ENCODE measurements around the gene IRAK1. TPM values are rescaled to one million over a fixed set of nuclear protein-coding genes. Genes with fewer than 3 reads are reported as not detected.

IRAK1 gene
- total and polyA plus RNA-seq, 2 of the 13 experiments (the other 11 are each of a cell fraction or from before 2014, with no cell fraction given) = 57.7 to 77.3 TPM

DNA sequence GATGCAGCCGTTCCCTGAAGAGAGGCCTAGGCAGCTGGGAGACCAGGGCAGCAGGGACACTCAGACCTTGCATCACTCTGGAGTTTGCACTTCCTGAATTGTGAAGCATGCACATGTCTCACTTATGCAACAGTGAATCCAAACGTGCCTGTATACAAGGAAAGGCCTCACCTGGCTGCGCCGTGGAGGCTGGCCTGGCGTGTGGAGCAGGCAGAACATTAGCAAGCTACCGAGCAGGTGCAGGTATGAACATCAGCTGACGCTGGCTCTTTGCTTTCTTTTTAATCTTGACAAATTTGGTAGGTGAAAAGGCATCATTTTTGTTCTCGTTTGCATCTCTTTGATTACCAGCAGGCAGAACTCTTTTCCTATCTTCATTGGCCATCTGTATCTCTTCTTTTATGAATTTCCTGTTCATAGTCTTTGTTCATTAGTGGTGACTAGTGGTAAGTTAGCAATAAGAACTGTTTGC is 37.1 kb upstream of the IRAK1 start:
- ATAC-seq (peak; percentile 96), DNase-seq (ENCODE audit: low spot score) (peak; percentile 86), FAIRE-seq (peak; percentile 99)
- no peaks in the 10 kb centered on the region for H3K27me3 ChIP-seq (ENCODE audit: control insufficient read depth in 1 of 2, insufficient read depth in 2 of 2, low read length in 2 of 2)
- H3K36me3 ChIP-seq (replicated peaks in 1 of 2; ENCODE audit: control insufficient read depth in 1 of 2, insufficient read depth in 2 of 2, low read length in 2 of 2) = peaks cover 0 to 17% of the 10 kb centered on the region in 2 experiments; a peak in 3 of 5 replicates
- no peaks in the 10 kb centered on the region for H3K9me3 ChIP-seq (ENCODE audit: low read length)
- peaks cover 37% of the 10 kb centered on the region for H3K4me1 ChIP-seq (ENCODE audit: insufficient read depth, low read length)
- peak overlapping the region; percentile 25; the same call in 1 of the 2 replicates for H3K9ac ChIP-seq (ENCODE audit: insufficient read depth, low read depth, low read length)
- H2AFZ ChIP-seq (ENCODE audit: low read length) = no peak overlapping the region
- peaks cover 32% of the 10 kb centered on the region for H3K79me2 ChIP-seq (ENCODE audit: insufficient read depth, low read length)
- in situ Hi-C loops (cut with HindIII; ENCODE audit: extremely low pct_ligation_motif_present, low pct_unique_long_range_greater_than_20kb) = no loop called here
- peak overlapping the region; percentile 20 for H3K4me2 ChIP-seq (ENCODE audit: low read depth, low read length)
- ChIA-PET POLR2A (interaction anchor here (1.2 kb wide), 2 partner anchors 15 to 44 kb away, joined by 4 to 5 read pairs; no protein-coding TSS in a partner anchor), CTCF (ENCODE audit: low intra/inter-chr PET ratio, low total read pairs) (no interaction called here)
- WGBS (ENCODE audit: low lambda C conversion rate) = 7% methylated on average over 3 of the region's 8 CpGs
- H4K20me1 ChIP-seq (ENCODE audit: insufficient read depth, low read length) = no peaks in the 10 kb centered on the region
- H3K4me3 ChIP-seq (replicated peaks in 1 of 3; ENCODE audit: insufficient read depth in 1 of 3, low read depth in 2 of 3, low read length in 3 of 3) = no peak overlapping the region
- BruUV-seq (replicated peaks) = no TSS peak
- H3K27ac ChIP-seq (ENCODE audit: extremely low read length, insufficient read depth, low read length) = peak overlapping the region; percentile 71
- intact Hi-C loops (cut with micrococcal nuclease; ENCODE audit: unreplicated experiment) = loop anchor here (2.0 kb wide), 1 partner anchor 36 kb away; no protein-coding TSS in a partner anchor
- TF ChIP-seq, protein P1, sequence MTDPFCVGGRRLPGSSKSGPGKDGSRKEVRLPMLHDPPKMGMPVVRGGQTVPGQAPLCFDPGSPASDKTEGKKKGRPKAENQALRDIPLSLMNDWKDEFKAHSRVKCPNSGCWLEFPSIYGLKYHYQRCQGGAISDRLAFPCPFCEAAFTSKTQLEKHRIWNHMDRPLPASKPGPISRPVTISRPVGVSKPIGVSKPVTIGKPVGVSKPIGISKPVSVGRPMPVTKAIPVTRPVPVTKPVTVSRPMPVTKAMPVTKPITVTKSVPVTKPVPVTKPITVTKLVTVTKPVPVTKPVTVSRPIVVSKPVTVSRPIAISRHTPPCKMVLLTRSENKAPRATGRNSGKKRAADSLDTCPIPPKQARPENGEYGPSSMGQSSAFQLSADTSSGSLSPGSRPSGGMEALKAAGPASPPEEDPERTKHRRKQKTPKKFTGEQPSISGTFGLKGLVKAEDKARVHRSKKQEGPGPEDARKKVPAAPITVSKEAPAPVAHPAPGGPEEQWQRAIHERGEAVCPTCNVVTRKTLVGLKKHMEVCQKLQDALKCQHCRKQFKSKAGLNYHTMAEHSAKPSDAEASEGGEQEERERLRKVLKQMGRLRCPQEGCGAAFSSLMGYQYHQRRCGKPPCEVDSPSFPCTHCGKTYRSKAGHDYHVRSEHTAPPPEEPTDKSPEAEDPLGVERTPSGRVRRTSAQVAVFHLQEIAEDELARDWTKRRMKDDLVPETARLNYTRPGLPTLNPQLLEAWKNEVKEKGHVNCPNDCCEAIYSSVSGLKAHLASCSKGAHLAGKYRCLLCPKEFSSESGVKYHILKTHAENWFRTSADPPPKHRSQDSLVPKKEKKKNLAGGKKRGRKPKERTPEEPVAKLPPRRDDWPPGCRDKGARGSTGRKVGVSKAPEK (CRISPR knock-in tag; IDR thresholded peaks at IDR 0.05; ENCODE audit: borderline replicate concordance) = 0 out of 2 replicates have a peak, but pooled peaks have one; percentile 35
- TF ChIP-seq ZNF264 (CRISPR knock-in tag; IDR thresholded peaks at IDR 0.05) = peak; percentile 82
- TF ChIP-seq HDAC2 (CRISPR knock-in tag; IDR thresholded peaks at IDR 0.05) = peak; percentile 91
- TF ChIP-seq EEA1 (CRISPR knock-in tag; IDR thresholded peaks at IDR 0.05; ENCODE audit: borderline replicate concordance) = no peak
- TF ChIP-seq ZFP82 (CRISPR knock-in tag; IDR thresholded peaks at IDR 0.05; ENCODE audit: borderline replicate concordance) = no peak
- TF ChIP-seq ZNF878 (CRISPR knock-in tag; IDR thresholded peaks at IDR 0.05) = 0 out of 2 replicates have a peak, but pooled peaks have one; percentile 47
- TF ChIP-seq ETV6 (CRISPR knock-in tag; conservative IDR thresholded peaks at IDR 0.05) = no peak
- TF ChIP-seq, protein P2, sequence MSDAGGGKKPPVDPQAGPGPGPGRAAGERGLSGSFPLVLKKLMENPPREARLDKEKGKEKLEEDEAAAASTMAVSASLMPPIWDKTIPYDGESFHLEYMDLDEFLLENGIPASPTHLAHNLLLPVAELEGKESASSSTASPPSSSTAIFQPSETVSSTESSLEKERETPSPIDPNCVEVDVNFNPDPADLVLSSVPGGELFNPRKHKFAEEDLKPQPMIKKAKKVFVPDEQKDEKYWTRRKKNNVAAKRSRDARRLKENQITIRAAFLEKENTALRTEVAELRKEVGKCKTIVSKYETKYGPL (CRISPR knock-in tag; IDR thresholded peaks at IDR 0.05) = peak; percentile 99
- TF ChIP-seq NFE2L1 (CRISPR knock-in tag; IDR thresholded peaks at IDR 0.05; ENCODE audit: borderline replicate concordance) = no peak
- no peak for TF ChIP-seq CHD2 (IDR thresholded peaks at IDR 0.05; ENCODE audit: low read depth, low read length)
- TF ChIP-seq NONO (IDR thresholded peaks at IDR 0.05) = no peak
- peak; percentile 82 for TF ChIP-seq NONO (CRISPR knock-in tag; conservative IDR thresholded peaks at IDR 0.05)
- TF ChIP-seq, protein P3, sequence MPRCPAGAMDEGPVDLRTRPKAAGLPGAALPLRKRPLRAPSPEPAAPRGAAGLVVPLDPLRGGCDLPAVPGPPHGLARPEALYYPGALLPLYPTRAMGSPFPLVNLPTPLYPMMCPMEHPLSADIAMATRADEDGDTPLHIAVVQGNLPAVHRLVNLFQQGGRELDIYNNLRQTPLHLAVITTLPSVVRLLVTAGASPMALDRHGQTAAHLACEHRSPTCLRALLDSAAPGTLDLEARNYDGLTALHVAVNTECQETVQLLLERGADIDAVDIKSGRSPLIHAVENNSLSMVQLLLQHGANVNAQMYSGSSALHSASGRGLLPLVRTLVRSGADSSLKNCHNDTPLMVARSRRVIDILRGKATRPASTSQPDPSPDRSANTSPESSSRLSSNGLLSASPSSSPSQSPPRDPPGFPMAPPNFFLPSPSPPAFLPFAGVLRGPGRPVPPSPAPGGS (CRISPR knock-in tag; IDR thresholded peaks at IDR 0.05) = no peak
- peak; percentile 88 for TF ChIP-seq ZNF331 (CRISPR knock-in tag; IDR thresholded peaks at IDR 0.05)
- TF ChIP-seq ZFP36L2 (CRISPR knock-in tag; IDR thresholded peaks at IDR 0.05) = no peak
- no peak for TF ChIP-seq RBFOX2 (IDR thresholded peaks at IDR 0.05; ENCODE audit: low read depth, low read length)
- 0 out of 2 replicates have a peak, but pooled peaks have one; percentile 38 for TF ChIP-seq MEIS2 (CRISPR knock-in tag; IDR thresholded peaks at IDR 0.05)
- peak; percentile 73 for TF ChIP-seq ZBTB38 (CRISPR knock-in tag; IDR thresholded peaks at IDR 0.05)
- TF ChIP-seq ATF7 (IDR thresholded peaks at IDR 0.05) = 0 out of 2 replicates have a peak, but pooled peaks have one; percentile 17
- 0 out of 2 replicates have a peak, but pooled peaks have one; percentile 60 for TF ChIP-seq ATF7 (CRISPR knock-in tag; IDR thresholded peaks at IDR 0.05)
- no peak for TF ChIP-seq SATB2 (CRISPR knock-in tag; IDR thresholded peaks at IDR 0.05)
- peak; percentile 64; the same call in 1 of the 2 replicates for TF ChIP-seq ZNF350 (CRISPR knock-in tag; IDR thresholded peaks at IDR 0.05; ENCODE audit: borderline replicate concordance, low read depth)

Measured in HepG2 (cell line).